Stimulated activated CD8-positive, alpha-beta memory T cell treated with anti-CD3 and anti-CD28 coated beads, Interleukin-7, amount 100 ng/mL, for 24 hours (primary cell): ENCODE data around the gene GNG12.

Source experiments
- DNase-seq: peaks from one replicate; pipeline ENCODE4 v3.0.0-alpha.2; 2020; ENCODE audit warnings: low read depth

The GNG12 gene

DNA sequence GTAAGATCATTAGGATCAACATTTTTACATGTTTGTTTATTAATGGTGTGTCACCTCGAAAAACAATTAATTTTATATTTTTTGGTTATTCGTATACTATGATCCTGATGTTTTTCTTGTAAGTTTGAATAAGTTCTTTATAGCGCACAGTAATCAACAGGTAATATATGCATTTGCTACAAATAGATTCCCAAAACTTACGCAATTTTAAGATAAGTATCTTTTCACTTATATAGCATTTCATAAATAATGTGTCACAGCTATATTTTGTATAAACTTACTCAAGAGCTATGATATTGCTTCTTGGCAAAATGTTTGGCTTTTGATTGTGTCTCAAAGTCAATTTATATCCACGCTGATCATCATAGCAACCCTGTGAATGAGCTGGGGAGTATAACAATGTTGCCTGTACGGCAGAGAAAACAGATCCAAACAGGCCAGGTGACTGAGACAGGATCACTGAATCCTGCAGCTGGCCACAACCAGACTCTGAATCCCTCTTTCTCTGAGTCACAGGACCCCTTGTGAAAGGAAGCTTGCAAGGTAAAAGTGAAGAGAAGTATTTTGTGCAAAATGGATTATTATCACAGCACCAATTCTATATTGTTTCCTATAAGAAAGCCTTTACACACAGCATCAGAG lies 48.6 kb downstream of the GNG12 start:
- DNase-seq = no peak

DNA sequence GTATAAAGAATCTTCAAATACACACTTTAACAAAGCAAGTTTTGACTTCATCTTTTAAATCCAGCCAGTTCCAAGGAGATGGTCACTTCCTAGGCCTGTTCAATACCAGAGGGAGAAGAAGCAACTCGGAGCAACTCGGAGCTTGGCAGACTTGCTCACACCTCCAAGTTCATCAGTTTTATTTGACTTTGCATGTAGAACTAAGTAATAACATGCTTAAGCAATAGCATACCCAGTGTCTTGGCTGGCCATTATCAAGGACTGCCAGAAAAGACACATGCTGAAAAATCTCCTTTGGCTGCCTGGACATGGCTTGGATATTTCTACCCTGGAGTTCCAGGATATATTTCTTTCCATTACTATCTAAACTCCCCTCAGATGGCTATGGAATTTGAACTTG lies 52.6 kb downstream of the GNG12 start:
- no peak for DNase-seq

DNA sequence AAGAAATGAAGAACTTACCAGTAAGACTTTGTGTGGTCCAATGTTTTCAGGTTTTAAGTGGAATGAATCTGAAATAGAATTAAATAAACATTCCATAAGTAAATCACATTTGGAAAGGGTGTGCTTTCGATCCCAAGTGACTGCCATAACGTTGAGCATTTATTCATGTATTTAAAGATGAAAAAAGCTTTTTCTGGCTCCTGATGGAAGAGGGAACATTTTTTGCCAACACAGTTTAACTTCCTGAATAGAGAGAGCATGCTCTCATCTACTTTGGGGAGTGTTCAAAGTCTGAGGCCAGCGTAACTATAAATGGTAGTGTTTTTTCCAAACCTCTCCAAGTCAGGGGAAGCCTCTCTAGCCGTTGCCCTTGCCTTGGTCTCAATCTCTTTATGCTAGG lies 55.8 kb downstream of the GNG12 start:
- DNase-seq = no peak

DNA sequence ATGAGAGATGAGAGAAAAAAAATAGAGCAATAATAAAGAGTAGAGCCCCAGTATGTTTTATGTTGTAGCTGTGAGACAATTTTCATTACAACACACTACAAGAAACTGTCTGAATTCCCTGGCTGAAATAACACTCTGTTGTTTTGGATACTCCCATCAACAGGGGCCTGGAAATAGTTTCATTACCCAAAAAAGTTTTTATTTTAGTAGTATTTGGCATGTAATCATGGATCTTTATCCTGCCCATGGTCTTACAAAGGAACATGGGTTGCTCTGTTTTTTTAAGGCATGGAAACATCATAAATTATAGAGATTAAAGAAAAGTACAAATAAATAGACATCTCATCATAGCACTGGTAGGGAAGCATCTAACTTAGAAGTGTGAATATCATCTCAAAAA lies 56.3 kb downstream of the GNG12 start:
- no peak for DNase-seq

DNA sequence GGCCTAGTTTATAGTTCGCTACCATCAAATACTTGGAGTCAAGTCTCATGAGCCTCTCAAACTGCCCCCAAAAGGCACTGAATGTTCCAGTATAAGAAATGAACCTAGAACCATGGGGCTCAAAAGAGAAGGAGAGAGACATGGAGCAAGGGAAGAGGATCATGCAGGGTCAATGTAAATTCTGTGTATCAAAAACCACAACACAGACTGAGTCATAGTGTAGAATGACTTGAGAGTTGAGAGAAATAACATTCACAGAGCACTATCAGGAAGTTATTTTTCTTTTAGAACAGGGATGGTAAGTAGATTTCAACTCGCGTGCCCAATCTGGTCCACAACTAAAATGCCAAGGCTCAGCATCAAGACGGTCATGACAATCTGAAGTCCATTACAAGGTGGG lies 59.8 kb downstream of the GNG12 start:
- no peak for DNase-seq

DNA sequence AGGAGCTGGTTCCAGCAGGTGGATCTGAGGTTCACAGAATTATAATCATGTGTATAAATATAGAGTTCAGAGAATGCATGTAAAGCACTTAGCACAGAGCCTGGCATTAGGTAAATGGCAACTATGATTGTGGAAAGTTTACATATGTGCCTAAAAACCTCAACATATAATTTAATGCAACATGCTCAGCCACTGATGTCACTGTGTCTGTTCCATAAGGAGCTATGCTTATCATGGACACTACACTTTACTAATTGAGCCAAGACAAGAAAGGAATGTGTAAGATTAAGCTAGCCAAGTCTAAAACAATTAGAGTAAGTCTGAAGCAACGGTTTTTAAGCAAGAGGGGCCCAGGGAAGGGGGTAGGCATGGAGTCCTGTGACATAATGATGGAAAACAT lies 61.5 kb downstream of the GNG12 start:
- no peak for DNase-seq

DNA sequence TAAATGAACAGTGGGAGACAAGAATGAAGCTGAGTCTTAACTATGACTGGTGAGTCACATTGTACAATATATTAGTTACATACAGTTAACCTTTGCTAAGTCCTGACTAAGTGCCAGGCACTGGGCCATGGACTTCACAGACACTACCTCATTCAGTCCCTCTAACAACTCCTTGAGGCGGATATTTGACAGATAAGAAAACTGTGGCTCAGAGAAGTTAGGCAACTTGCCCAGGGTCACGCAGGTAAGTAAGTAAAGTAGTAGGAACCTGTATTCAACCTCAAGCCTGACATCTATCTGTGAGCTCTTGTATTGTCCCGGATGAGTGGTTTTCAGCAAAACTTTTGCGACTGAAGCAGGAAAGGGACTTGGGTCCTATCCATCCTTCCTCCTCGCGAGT lies 62.1 kb downstream of the GNG12 start:
- no peak for DNase-seq

GRCh38 chr1:67769633-67770256 lies 63.5 kb downstream of the GNG12 start:
- no peak for DNase-seq

- no peak for DNase-seq
Observed at GRCh38 chr1:67768480-67768879, 64.8 kb downstream of the GNG12 start.

DNA sequence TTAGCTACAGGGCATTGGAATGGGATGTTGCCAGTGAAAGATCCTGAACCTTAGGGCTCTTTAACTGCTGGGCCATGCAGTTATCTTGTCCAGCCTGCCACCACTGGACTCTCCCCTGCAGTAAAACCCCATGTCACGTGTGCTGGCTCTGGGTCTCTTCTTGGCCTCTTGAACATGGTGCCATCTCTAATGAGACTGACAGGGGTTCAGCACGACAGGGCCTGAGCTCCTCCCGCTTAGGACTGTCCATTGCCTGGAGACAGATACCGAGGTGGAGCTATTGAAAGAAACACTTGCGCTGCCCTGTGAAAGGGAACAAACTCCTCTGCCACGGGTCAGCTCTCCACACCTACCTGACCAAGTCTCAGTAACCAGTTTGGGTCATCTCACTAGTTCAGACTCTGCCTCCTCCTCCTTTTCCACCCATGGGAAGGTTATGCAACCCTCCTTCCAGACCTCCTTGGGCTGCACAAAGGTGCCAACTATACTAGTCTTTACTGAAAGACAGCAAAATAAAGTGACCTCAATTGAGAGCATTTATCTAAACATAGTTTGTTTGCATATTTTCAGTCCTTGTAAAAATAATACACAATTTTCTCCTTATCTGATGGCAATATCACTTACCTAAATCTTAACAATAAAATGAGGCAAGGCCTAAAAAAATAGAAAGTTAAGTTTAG lies 66.0 kb downstream of the GNG12 start:
- DNase-seq = no peak

- DNase-seq = peak; percentile 10
Observed at GRCh38 chr1:67766141-67766978, 66.9 kb downstream of the GNG12 start.

GRCh38 chr1:67764633-67765032 lies 68.6 kb downstream of the GNG12 start:
- no peak for DNase-seq

- no peak for DNase-seq
Observed at GRCh38 chr1:67761730-67762129, 71.5 kb downstream of the GNG12 start.

- DNase-seq = no peak
Observed at GRCh38 chr1:67761091-67761490, 72.2 kb downstream of the GNG12 start.

- DNase-seq = peak; percentile 22
Observed at GRCh38 chr1:67760030-67760821, 73.0 kb downstream of the GNG12 start.

- no peak for DNase-seq
Observed at GRCh38 chr1:67759692-67760029, 73.6 kb downstream of the GNG12 start.

GRCh38 chr1:67759066-67759465 lies 74.2 kb downstream of the GNG12 start:
- no peak for DNase-seq

GRCh38 chr1:67755619-67756018 lies 77.6 kb downstream of the GNG12 start:
- no peak for DNase-seq

DNA sequence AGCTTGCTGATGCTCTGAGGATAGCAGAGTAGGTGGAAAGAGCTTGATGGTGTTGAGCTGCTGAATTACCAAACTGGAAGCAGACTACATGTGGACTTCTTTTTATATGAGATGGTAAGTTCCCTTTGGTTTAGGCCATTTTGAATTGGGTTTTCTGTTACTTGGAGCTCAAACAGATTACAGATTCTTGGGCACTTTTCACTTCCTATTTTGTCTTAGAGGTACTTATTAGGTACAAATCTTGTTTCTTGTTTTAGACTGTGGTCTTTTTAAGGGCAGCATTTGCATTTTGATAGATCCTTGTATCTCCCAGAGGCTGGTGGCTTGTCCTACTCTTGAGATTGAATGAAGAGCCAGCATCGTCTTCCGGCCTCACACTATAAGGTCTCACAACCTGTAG lies 78.1 kb downstream of the GNG12 start:
- no peak for DNase-seq

DNA sequence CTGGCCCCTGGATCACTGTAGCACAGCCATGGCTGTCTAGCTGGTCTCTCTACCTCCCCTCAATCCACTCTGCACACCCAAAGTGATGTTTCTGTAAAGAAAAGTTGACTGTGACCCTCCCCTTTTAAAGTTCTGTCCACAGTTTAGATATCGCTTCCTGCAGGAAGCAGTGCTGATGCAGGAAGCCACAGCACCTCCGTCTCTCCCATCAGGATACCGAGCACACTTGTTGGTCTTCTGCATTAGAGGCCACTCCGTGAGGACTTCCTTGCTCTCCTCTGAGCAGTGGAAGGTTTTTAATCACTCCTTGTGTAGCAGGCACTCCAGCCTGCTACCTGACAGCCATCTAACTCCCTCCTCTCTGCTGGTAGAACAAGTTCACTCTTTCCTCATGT lies 78.7 kb downstream of the GNG12 start:
- no peak for DNase-seq

DNA sequence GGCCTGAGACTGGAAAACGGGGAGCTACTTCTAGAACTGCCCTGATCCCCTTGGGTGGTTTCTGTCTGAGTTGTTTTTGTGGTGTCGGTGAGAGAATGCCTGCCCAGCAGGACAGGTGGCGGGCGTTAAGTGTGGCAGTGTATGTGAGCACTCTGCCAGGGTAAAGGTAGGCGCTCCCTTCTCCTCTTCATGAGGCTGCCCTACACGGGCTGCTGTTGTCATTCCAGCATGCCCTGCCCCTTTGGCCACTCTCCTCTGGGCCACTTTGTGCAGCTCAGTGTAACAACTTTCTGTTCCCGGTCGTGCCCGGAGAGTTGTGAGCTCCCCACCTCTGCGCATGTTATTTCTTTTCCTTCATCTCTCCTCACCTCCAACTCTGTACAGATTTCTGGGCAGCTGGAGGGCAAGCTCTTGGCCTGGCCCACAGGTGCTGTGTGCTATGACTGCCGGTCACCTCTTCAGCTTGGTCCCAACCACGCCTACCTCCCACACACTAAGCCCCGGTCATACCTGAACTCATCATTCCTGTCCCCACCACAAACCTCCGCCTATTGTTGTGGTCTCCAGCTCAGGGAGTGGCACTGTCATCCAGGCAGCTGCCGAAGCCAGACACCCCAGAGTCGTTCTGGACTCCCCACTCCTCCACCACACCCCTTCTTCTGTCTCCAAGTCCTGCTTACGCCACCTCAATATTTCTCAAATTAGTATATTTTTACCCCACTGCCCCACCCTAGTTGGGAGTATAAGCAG lies 79.3 kb downstream of the GNG12 start:
- DNase-seq = no peak
